HG02678 (cell line): Measurements from ENCODE around the gene TENM4.
"Not testable (repeated sequence)": the region's sequence is repeated elsewhere in the genome, so short reads cannot be mapped to it uniquely, and the experiment has no call there.

ENCODE experiments used
- ATAC-seq: cut with Tn5 transposase; IDR thresholded peaks from one replicate; pipeline ENCODE4 v1.9.1; 2021; ENCODE audit warnings: mild to moderate bottlenecking, moderate library complexity; ENCODE audit not compliant: unreplicated experiment

The TENM4 gene

DNA sequence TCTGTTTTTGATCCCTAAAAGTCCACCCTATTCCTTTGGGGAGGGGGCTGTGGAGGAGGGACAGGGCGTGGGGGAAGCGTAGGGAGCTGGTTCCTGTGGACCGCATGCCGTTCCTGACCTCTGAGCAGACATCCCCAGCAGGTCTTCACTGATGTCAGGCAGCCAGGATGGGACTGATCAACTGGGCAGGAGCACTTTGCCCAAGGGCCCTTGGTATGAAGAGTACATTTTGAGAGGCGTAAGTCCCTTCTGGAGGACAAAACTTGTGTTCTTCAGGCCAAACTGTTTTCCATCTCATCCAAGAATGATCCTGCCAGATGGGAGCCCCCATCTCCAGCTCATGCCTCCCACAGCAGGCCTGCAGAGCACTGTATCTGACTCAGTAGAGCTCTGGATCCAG is 785.3 kb downstream of the TENM4 start:
- no peak for ATAC-seq

DNA sequence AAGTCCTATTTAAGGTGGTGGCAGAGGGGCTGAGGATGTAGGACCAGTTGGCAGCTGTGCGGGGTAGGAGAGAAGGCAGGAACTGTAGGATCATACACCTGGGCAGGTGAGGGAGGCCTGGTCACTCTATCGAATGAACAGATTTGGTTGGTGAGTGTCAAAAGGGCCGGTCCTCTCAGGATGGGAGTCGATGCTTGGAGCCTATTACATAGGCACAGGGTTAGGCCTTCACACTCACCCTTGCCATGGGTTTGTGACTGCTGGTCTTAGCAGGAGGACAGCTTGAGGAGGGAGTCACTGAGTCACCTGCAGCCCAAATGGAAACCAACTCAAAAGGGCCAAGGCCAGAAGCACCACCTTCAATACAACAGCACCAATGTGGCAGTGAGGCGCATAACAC is 786.0 kb downstream of the TENM4 start:
- no peak for ATAC-seq

DNA sequence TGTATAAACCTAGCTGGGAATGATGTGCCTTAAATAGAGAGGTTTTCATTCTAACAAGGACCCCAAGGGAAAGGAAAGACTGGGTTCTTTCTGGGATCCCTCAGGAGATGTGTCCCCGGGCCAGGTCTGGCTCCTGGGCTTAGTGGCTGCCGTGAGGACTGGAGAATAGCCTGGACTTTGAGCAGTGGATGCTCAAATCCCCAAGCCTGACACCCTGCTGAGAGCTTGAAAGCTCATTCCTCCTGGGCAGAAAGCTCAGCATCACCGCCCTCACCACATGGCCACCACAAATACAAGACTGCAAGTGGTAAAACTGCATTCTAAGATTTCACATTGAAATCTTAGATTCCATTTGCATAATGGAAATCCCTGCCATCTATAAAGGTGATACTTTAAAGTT is 786.8 kb downstream of the TENM4 start:
- ATAC-seq = no peak

DNA sequence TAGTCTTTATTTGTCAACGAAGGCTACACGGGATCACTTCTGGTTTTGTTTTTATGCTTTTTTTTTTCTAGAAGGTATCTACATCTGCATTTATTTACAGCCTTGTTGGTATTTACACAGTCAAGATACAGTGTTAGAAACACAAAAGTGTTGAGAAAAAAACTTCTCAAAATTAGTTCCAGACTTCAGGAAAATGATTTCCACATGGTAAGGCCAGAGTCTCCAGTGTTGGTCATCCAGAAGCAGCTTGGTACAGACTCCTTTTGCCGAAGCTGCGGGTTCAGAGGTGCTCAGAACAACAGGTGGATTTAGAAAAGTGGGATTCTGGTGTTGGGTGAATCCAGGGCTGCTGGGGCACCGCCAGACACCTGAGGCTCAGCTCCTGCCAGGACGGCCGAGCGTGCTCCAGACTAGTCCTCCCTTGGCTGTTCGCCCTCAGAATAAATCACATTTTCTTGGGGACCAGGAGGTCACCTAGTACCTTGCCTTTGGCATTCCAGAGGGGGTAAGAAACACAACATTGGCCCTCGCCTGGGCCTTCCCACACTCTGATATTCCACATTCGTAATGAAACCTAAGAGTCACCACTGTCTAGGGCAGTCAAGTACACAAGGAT is 787.4 kb downstream of the TENM4 start:
- no peak for ATAC-seq

DNA sequence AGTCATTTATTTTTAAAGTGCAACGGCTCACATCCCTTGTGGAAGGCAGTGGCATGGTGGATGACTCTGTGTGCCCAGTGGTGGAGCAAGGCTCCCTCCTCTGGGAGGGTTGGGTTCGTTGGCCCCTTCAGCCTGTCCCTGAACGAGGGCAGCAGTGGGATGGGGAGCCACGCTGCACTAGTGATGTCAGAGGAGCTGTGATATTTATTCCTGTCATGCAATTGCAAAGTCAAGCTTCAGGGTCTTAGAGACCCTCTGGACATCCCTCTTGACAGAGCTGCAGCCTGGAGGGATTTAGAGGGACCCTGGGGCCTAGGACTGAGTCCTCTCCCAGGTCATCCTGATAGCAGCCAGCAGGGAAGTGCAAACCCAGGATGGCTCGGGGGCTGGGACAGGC is 788.0 kb downstream of the TENM4 start:
- no peak for ATAC-seq

DNA sequence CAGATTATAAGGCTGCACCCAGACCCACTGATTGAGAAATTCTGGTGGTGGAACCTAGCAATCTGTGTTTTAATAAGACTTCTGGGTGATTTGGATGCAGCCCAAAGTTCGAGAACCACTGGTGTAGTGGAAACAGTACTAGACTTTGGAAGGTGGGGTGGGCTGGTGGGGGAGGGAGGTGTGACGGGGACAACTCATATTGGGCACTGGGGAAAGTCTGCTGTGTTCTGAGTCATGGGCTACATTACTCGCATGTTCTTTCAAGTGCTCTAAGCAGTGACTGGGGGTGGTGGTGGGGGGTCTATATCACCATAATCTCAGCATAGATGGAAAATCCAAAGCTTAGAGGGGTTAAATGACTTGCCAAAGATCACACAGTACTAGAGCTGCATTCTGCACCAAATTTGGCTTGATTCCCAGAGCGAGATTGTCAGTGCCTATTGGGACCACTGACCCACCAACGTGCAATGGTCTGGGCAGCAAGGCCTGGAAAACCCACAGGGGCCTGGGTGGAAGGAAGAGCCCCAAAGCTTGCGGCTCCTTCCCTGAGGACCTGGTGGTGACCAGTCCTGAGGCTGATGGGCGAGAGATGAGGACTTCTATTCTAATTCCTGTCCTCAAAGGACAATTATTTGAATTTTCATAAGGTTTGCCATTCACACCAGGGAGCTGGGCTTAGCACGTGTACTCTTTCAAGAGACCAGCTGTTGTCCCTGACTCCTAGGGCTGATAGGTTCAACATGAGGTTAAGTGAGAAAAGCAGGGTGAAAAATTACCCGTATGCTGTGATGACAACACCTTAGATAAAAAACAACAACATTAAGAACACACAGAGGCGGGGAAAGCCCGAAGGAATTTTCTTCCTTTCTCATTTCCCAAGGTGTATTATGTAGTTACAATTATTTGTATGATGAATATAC is 788.6 kb downstream of the TENM4 start:
- no peak for ATAC-seq

DNA sequence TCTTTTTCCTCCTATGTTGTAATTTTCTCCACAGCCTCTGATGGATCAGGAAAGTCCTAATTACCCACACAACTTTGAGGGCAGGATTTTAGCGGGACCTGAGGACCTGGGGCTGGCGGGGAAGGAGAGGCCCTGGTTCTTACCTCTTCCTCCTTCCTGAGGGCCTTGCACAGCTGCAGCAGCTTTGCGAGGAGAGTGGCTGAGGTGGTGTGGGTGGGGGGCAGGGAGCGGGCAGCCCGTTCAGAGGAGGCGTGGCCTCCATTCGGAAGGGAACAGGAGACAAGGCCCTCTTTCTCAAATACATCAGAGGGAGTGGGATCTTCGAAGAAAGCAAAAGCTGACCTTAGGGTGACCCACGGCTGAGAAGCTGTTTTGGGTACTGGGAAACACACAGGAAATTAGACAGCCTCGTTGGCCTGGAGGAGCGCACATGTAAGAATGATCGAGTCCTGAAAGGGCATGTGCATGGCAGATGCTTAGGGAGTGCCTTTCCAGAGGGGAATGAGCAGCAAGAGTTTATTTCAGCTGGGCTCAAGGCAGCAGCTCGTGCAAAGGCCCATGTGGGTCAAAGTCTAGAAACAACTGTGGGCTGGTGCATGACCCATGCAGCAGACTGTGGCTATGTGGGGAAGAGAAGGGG is 789.6 kb downstream of the TENM4 start:
- no peak for ATAC-seq

DNA sequence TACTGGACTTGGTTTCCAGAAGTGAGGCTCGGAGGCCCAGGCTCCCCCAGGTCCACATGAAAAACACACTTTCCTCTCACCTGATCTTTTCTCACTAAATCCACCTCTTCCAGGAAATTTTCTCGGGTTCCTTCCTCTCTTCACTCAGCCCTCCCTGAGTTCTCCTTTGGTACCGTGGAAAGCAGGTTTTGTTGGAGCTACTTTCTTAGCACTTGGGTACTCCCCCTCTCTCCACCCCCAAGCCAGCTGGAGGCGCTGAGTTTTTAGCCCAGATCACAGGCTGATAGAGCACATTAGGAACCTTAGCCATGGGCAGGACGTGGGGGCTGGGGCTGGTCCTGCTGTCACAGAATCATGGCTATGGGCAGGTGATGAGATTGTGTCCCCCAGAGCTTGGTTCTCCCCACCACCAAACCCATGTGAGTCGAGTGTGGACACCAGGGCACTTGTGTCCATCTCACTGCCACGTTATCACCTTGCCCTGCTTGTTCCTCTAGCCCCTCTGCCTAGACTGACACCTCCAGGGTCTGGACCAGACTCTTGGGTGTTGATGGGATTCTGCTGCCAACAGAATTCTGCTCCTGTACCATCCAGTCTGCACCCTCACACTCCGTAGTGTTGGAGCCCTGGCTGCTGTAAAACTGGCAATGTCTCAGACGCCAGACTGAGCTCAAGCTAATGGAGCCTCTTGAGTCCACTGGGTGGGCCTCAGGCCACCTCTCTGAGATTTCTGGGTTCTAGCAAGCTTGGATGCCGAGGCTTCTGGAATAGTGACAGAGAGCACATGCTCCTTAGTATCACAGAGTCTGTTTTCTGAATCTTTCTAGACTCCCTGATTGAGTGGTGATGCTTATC is 791.2 kb downstream of the TENM4 start:
- no peak for ATAC-seq

DNA sequence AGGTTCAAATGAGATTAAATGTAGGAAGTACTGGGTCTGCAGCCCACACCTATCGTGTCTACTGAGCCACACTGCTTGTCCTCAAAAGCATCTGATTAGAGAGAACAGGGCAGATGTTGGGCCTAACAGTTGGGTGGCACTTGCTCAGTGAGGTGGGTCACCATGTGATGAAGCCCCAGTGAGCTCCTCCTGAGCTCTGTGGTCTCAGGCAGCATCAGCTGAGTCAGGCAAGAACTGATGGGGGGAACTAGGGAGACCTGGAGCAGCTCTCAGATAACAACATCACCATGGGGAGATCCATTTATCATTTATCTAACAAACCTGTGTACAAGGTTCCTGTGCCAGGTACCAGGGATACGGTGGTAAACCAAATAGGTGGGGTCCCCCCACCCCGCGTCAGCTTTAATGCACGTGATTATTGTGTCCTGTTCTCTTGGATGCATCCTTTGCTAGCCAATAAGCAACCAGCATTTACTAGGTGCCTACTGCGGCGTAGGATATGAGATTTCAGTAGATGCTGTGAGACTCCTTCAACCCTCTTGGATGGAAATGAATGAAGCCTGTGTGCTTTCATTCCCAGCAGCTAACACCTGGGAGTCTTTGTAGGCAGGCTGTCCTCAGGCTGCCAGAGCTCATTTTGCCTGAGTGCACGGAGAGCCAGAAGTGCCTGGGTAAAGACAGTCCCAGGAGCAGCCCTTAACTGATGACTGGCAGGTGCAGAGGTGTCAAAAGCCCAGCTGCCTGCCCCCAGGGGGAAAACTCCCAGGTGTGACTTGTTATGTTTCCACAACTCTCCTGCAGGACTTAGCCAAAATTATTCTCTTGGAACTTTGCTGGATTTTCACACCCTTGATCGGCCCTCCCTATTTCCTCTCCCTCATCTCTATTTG is 792.6 kb downstream of the TENM4 start:
- no peak for ATAC-seq

DNA sequence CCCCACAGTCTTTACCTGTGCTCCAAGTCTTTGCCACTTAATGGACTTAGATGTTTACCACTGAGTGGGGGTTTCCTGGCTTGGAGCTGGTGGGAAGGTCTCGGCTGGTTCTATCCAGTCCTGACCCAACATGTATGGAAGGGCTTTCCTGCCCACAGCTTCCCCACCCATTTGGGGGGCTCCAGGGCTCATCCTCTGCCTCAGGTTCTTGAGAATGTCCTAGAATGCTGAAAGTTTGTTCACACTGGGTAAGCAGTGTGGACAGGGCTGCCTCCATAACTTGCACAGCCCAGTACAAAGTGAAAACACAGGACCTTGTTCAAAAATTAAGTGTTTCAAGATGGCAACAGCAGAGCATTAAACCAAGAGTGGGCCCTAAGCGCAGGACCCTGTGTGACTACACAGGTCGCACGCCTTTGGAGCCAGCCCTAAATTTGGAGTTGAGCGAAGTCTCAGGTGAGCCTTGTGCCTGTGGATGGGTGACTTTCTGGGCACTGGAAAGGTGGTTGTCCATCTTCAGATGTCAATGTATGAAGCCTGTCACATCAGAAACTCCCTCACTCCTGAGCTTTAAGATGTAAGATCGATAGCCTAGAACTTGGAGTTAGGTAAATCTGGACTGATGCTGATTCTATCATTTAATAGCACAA is 793.4 kb downstream of the TENM4 start:
- ATAC-seq = no peak

DNA sequence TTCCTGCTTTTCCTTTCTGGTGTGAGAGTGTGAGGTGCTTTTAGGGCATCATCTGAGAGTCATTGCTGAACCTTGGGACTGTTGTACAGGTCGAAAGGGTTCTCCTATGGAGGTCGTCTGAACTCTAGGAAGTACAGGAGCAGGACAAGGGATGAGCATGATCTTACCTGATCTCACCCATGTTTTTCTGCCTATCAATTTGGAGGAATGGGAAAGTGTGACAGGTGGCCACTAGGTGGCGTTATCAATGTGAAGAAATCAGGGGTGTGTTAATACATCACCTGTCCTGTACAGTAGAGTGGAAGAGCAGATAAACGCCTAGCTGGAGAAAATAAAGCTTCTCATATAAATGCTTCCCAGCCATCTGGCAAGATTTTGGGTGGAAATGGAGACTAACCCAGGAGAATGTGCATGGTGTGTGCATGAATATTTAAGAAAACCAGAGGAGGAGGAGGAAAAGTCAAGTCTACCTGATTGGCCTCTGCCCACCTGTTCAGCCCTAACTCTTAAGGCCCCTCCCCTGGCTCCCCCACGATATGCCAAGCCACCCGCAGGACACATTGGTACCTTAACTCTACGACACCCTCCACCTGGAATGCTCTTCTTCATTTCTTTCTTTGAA is 794.2 kb downstream of the TENM4 start:
- ATAC-seq = no peak

DNA sequence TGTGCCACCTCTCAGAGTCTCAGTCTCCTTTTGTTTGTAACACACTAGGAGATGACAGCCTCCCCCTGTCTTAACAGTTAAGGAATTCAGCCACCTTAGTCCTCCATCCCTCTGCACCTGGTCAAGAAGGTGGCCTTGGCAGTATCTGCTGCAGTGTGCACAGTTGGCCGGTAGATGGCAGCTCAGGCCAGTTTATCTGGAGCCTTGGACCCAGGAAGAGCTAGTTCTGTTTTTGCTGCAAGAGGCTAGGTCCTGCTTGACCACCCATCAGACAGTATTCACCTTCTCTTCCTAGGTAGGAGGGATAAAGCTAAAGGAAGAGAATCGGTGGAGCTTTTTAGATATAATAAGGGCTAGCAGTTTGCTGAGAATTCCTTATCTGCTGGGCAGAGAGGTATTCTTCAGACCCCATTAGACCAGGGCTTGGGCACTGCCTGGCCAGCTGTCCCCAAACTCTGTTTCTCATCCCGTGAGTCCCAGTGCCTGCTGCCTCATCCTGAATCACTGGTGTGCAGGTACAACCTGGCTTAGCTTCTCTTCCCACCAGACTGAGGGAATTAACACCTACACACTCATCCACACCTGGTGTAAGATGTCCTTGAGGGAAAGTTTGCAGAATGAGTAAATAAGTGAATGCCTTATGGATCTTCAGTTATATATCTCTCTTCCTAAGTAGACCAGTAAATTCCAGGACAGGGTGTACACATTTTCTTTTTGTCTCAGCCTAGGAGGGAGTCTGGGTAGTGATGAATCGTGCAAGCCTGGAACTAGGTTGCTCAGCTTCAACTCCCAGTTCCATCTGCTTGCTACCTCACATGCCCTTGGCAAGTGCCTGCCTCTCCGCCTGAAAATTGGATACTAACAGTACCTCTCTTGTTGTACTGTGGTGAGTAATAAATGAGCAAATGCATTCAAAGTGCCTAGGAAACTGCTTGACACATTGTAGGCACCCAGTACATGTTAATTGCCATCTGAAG is 795.3 kb downstream of the TENM4 start:
- peak; percentile 84 for ATAC-seq

DNA sequence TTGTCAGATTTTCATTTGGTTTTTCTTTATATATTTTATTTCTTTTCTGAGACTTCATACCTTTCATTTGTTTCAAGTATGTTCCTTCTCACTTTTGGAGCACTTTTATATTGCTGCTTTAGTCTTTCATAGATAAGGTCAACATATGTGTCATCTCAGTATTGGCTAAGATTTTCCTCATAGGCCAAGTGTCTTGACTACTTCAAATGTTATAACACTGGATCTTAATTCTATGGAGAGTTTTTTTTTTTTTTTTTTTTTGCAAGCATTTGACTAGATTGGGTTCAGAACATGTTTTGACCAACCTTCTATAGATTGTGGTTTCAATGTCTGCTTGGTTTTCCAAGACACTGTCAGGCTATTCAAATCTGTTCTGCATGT is 797.2 kb downstream of the TENM4 start:
- no peak for ATAC-seq

DNA sequence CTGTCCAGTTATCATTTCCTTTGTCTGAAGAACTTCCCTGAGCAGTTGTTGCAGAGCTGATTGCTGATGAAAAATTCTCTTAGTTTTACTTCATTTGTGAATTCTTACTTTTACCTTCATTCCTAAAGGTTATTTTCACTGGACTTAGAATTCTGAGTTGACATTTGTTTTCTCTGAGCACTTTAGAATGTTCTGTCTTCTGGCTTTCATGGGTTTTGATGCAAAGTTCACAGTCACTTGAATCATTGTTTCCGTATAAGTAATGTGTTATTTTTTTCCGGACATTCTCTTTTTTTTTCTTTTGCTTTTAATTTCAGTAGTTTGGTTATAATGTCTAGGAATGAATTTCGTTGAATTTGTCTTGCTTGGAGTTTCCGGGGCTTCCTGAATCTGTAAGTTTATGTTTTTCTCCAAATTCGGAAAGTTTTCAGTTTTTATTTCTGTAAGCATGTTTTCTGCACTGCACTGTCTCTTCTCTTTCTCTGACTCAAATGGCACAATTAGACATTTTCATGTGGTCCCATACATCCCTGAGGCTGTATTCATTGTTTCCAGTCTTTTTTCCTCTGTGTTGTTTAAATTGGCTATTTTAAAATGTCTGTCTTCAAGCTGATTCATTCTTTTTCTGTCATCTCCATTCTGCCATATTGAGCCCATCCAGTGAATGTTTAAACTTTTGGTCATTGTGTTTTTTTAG is 797.7 kb downstream of the TENM4 start:
- ATAC-seq = no peak

DNA sequence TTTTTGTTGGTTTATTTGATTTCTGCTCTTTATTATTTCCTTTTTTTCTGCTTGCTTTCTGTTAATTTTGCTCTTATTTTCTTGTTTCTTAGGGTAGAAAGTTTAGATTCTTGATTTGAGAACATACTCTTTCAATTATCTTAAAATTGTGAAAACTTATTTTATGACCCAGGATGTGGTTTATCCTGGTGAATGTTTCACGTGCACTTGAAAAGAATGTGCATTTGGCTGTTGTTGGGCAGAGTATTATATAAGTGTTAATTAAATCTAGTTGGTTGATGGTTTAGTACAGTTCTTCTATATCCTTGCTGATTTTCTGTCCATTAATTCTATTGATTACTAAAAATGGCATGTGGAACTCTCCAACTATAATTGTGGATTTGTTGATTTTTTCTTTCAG is 799.3 kb downstream of the TENM4 start:
- ATAC-seq = no peak

DNA sequence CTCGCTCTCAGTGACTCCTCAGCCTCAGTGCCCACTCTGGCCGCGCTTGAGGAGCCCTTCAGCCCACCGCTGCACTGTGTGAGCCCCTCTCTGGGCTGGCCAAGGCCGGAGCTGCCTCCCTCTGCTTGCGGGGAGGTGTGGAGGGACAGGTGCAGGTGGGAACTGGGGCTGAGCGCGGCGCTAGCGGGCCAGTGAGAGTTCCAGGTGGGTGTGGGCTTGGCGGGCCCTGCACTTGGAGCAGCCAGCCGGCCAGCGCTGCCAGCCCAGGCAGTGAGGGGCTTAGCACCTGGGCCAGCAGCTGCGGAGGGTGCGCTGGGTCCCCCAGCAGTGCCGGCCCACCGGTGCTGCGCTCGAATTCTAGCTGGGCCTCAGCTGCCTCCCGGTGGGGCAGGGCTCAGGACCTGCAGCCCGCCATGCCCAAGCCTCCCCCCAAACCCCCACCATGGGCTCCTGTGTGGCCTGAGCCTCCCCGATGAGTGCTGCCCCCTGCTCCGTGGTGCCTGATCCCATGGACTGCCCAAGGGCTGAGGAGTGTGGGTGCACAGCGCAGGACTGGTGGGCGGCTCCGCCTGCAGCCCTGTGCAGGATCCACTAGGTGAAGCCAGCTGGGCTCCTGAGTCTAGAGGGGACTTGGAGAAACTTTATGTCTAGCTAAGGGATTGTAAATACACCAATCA is 802.0 kb downstream of the TENM4 start:
- no peak for ATAC-seq

DNA sequence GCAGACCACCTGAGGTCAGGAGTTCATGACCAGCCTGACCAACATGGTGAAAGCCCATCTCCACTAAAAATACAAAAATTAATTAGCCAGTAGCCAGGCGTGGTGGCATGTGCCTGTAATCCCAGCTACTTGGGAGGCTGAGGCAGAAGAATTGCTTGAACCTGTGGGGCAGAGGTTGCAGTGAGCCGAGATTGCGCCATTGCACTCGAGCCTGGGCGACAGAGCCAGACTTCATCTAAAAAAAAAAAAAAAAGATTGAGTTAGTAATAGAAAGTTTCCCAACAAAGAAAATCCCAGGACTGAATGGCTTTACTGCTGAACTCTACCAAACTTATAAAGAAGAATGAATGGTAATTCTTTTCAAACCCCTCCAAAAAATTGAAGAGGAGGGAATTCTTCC is 803.3 kb downstream of the TENM4 start:
- not testable (repeated sequence) for ATAC-seq
